Loucy (cell line): ENCODE data around the gene TMEM184A.

Experiments
- H2AFZ ChIP-seq: fragments of 200-600 bp; sonication (generic); 2 replicates; pipeline ENCODE4 v1.6.0; 2016; ENCODE audit warnings: antibody characterized with exemption, mild to moderate bottlenecking, low read length, moderate library complexity
- H3F3A ChIP-seq: fragments of 200-600 bp; 2 replicates; pipeline ENCODE4 v1.6.0; 2016; ENCODE audit warnings: antibody characterized with exemption, low read depth, mild to moderate bottlenecking
- H3K27me3 ChIP-seq: fragments of 200-600 bp; sonication (generic); 2 replicates; pipeline ENCODE4 v1.6.1; 2014; ENCODE audit warnings: low read length, mild to moderate bottlenecking; ENCODE audit not compliant: insufficient read depth, poor library complexity, severe bottlenecking
- H3K36me3 ChIP-seq: fragments of 200-600 bp; sonication (generic); 2 replicates; pipeline ENCODE4 v1.6.1; 2016; ENCODE audit warnings: low read length; ENCODE audit not compliant: insufficient read depth
- H3K4me1 ChIP-seq: fragments of 200-600 bp; sonication (generic); 2 replicates; pipeline ENCODE4 v1.5.1; 2014; ENCODE audit warnings: low read length, mild to moderate bottlenecking; ENCODE audit not compliant: insufficient read depth, poor library complexity, severe bottlenecking
- H3K4me2 ChIP-seq: fragments of 200-600 bp; sonication (generic); 2 replicates; pipeline ENCODE4 v1.6.0; 2014; ENCODE audit warnings: antibody characterized with exemption, low read length, low read depth, mild to moderate bottlenecking; ENCODE audit not compliant: poor library complexity, severe bottlenecking
- H3K4me3 ChIP-seq: fragments of 200-600 bp; sonication (generic); 2 replicates; pipeline ENCODE4 v1.5.1; 2014; ENCODE audit warnings: low read length, mild to moderate bottlenecking, mixed read lengths; ENCODE audit not compliant: poor library complexity, severe bottlenecking
- H3K79me2 ChIP-seq: fragments of 200-600 bp; sonication (generic); 2 replicates; pipeline ENCODE4 v1.6.1; 2014; ENCODE audit warnings: low read length; ENCODE audit not compliant: insufficient read depth
- H3K9ac ChIP-seq: fragments of 200-600 bp; sonication (generic); 2 replicates; pipeline ENCODE4 v1.6.0; 2014; ENCODE audit warnings: mild to moderate bottlenecking, low read depth, low read length, moderate library complexity; ENCODE audit not compliant: poor library complexity, severe bottlenecking
- H3K9me2 ChIP-seq: fragments of 200-600 bp; sonication (generic); replicated peaks from 2 replicates; pipeline ENCODE4 v1.6.1; 2016; ENCODE audit warnings: low read depth, low read length, mixed read lengths
- H3K9me3 ChIP-seq: fragments of 200-600 bp; sonication (generic); 2 replicates; pipeline ENCODE4 v1.6.1; 2014; ENCODE audit warnings: mild to moderate bottlenecking, antibody characterized with exemption, low read length, low read depth; ENCODE audit not compliant: insufficient read depth
- H4K20me1 ChIP-seq: fragments of 200-600 bp; sonication (generic); 2 replicates; pipeline ENCODE4 v1.6.0; 2014; ENCODE audit warnings: antibody characterized with exemption, low read length, mild to moderate bottlenecking; ENCODE audit not compliant: insufficient read depth, poor library complexity, severe bottlenecking
- CTCF ChIP-seq: fragments of 200-600 bp; sonication (generic); conservative IDR thresholded peaks from 2 replicates; pipeline ENCODE4 v1.5.1; 2014; ENCODE audit warnings: mild to moderate bottlenecking, antibody characterized with exemption, low read length
- EZH2phosphoT487 ChIP-seq: fragments of 200-600 bp; IDR thresholded peaks from 2 replicates; pipeline ENCODE4 v1.6.1; 2018; ENCODE audit warnings: antibody characterized with exemption, mild to moderate bottlenecking, moderate library complexity, borderline replicate concordance

Gene TMEM184A

GRCh38 chr7:1562116-1562515 lies 6.1 kb upstream of the TMEM184A start:
- no peak for TF ChIP-seq EZH2phosphoT487
- no peak for TF ChIP-seq CTCF
- no peaks in the 10 kb centered on the region for H4K20me1 ChIP-seq
- H3K9ac ChIP-seq, result no peak overlapping the region
- H3K9me3 ChIP-seq, result no peaks in the 10 kb centered on the region
- no peaks in the 10 kb centered on the region for H3K27me3 ChIP-seq
- no peaks in the 10 kb centered on the region for H3K9me2 ChIP-seq
- no peak overlapping the region for H3K4me2 ChIP-seq
- no peak overlapping the region for H2AFZ ChIP-seq
- no peak overlapping the region for H3K4me3 ChIP-seq
- no peaks in the 10 kb centered on the region for H3F3A ChIP-seq
- no peaks in the 10 kb centered on the region; the same call in 1 of the 2 replicates for H3K79me2 ChIP-seq
- H3K4me1 ChIP-seq, result no peaks in the 10 kb centered on the region
- no peaks in the 10 kb centered on the region for H3K36me3 ChIP-seq

- Histone ChIP-seq H3K79me2 (no peaks in the 10 kb centered on the region), H3K27me3 (no peaks in the 10 kb centered on the region), H3K36me3 (no peaks in the 10 kb centered on the region), H4K20me1 (no peaks in the 10 kb centered on the region), H3K4me1 (peaks cover 2% of the 10 kb centered on the region), H3K9me2 (no peaks in the 10 kb centered on the region), H3K9ac (no peak overlapping the region), H3F3A (no peaks in the 10 kb centered on the region), H2AFZ (no peak overlapping the region), H3K4me2 (no peak overlapping the region), H3K4me3 (no peak overlapping the region), H3K9me3 (no peaks in the 10 kb centered on the region)
- no peak for TF ChIP-seq CTCF
- no peak for TF ChIP-seq EZH2phosphoT487
Observed at GRCh38 chr7:1561036-1561940, 5.3 kb upstream of the TMEM184A start.

- no peak overlapping the region for H3K4me3 ChIP-seq
- no peaks in the 10 kb centered on the region for H3K9me3 ChIP-seq
- no peaks in the 10 kb centered on the region for H3K27me3 ChIP-seq
- no peak overlapping the region for H2AFZ ChIP-seq
- H3K36me3 ChIP-seq, result no peaks in the 10 kb centered on the region
- no peaks in the 10 kb centered on the region for H3K79me2 ChIP-seq
- H3F3A ChIP-seq, result no peaks in the 10 kb centered on the region
- TF ChIP-seq CTCF, result no peak
- TF ChIP-seq EZH2phosphoT487, result no peak
- no peak overlapping the region for H3K9ac ChIP-seq
- H4K20me1 ChIP-seq, result no peaks in the 10 kb centered on the region
- no peak overlapping the region for H3K4me2 ChIP-seq
- H3K9me2 ChIP-seq, result no peaks in the 10 kb centered on the region
- peaks cover 6% of the 10 kb centered on the region for H3K4me1 ChIP-seq
Observed at GRCh38 chr7:1560620-1561031, 4.6 kb upstream of the TMEM184A start.
